Measurements from ENCODE around the gene KIAA0513. TPM values are rescaled to one million over a fixed set of nuclear protein-coding genes. Genes with fewer than 3 reads are reported as not detected.

Gene KIAA0513
- total and polyA plus RNA-seq, 2 donors (not counting 3 experiments of a cell fraction or from before 2014, with no cell fraction given), result 1.8 to 4.3 TPM

- Histone ChIP-seq H3K36me3 (ENCODE audit: control insufficient read depth in 2 of 2, extremely low read depth in 1 of 2, insufficient read depth in 2 of 2, low read length in 2 of 2) (peaks cover 6 to 12% of the 10 kb centered on the region in 2 experiments), H3K4me2 (ENCODE audit: insufficient read depth, low read length) (no peak overlapping the region)
- dilution Hi-C loops (cut with MboI; ENCODE audit: extremely low pct_ligation_motif_present, low sequenced_read_pairs), result no loop called here
Observed at GRCh38 chr16:84993926-84994325, 33.7 kb upstream of the KIAA0513 start.

More at GRCh38 chr16:84993926-84994325, 33.7 kb upstream of the KIAA0513 start:
- no peak for DNase-seq (ENCODE audit: low read depth, low spot score)
- Histone ChIP-seq H3K9me1 (replicated peaks; ENCODE audit: control insufficient read depth, extremely low read depth, insufficient read depth, low read length) (no peaks in the 10 kb centered on the region), H3K4me3 (replicated peaks in 1 of 3; ENCODE audit: insufficient read depth in 1 of 3, low read depth in 1 of 3, low read length in 3 of 3) (no peak overlapping the region), H3K9ac (replicated peaks; ENCODE audit: extremely low read depth, insufficient read depth, low read length) (peak overlapping the region; percentile 49), H3K4me1 (ENCODE audit: control insufficient read depth, extremely low read depth, insufficient read depth, low read length) (peaks cover 21% of the 10 kb centered on the region), H3K27me3 (ENCODE audit: control insufficient read depth in 2 of 2, insufficient read depth in 2 of 2, low read length in 2 of 2) (no peaks in the 10 kb centered on the region), H2AFZ (ENCODE audit: low read depth, low read length) (no peak overlapping the region), H4K20me1 (replicated peaks; ENCODE audit: control insufficient read depth, extremely low read depth, insufficient read depth, low read length) (no peaks in the 10 kb centered on the region), H3K9me3 (replicated peaks; ENCODE audit: control insufficient read depth, insufficient read depth, low read length) (no peaks in the 10 kb centered on the region), H3K79me2 (ENCODE audit: control insufficient read depth, insufficient read depth, low read length) (peaks cover 33% of the 10 kb centered on the region), H3K27ac (ENCODE audit: insufficient read depth, low read depth, low read length) (peak overlapping the region; percentile 89)
- ChIA-PET POLR2A (no interaction called here), CTCF (interaction anchor here (1.1 to 3.0 kb wide), 8 partner anchors 11 to 488 kb away, joined by 3 to 23 read pairs (median 4); partner anchors contain the start of genes KIAA0513 and ZDHHC7)
- intact Hi-C loops (cut with micrococcal nuclease), result no loop called here
- TF ChIP-seq GATA2 (IDR thresholded peaks at IDR 0.05; ENCODE audit: insufficient read depth, insufficient read length, low read depth, low read length) (no peak), MYC (IDR thresholded peaks at IDR 0.05; ENCODE audit: low read depth, low read length) (no peak), FOS (IDR thresholded peaks at IDR 0.05; ENCODE audit: borderline replicate concordance, insufficient read depth, low read length) (no peak), JUN (IDR thresholded peaks at IDR 0.05; ENCODE audit: borderline replicate concordance, insufficient read depth, insufficient read length, low read depth) (no peak), MAX (IDR thresholded peaks at IDR 0.05; ENCODE audit: insufficient read depth, insufficient read length) (no peak), CTCF (IDR thresholded peaks at IDR 0.05; ENCODE audit: extremely low read depth in 1 of 2, insufficient read depth in 1 of 2, low read depth in 1 of 2, low read length in 2 of 2) (no peak), POLR2AphosphoS5 (IDR thresholded peaks at IDR 0.05; ENCODE audit: insufficient read depth, low read depth, low read length) (no peak), POLR2A (IDR thresholded peaks at IDR 0.05; ENCODE audit: low read depth, low read length) (no peak), EZH2 (IDR thresholded peaks at IDR 0.05; ENCODE audit: borderline replicate concordance, low read depth, low read length, severe bottlenecking) (no peak)
- BruUV-seq (replicated peaks), result no TSS peak
- no peak for FAIRE-seq

Data from endothelial cell of umbilical vein (primary cell).